Thoracic aorta (tissue), 2 donors: ENCODE data around the gene PYROXD2. TPM values are rescaled to one million over a fixed set of nuclear protein-coding genes. Genes with fewer than 3 reads are reported as not detected.

Experiments used
- ATAC-seq: fragments of 150-250 bp; one replicate; pipeline ENCODE4 v1.8.0; 2017; ENCODE audit warnings: low read depth; ENCODE audit not compliant: insufficient number of reproducible peaks, low FRiP score
- DNase-seq: peaks from one replicate; pipeline ENCODE4 v3.0.0-alpha.2; 2020; ENCODE audit warnings: low spot score
- H3K27ac ChIP-seq, 2 donors: fragments of 200-600 bp; sonication (generic); 1 replicate in 1 of 2; 2 replicates in 1 of 2; pipeline ENCODE4 v1.5.1; 2016; ENCODE audit warnings: mild to moderate bottlenecking in 2 of 2, moderate library complexity in 2 of 2
- H3K27me3 ChIP-seq: fragments of 200-600 bp; sonication (generic); replicated peaks from 2 replicates; pipeline ENCODE4 v1.6.0; 2016; ENCODE audit warnings: mild to moderate bottlenecking; ENCODE audit not compliant: insufficient read depth
- H3K36me3 ChIP-seq: fragments of 200-600 bp; sonication (generic); one replicate; pipeline ENCODE4 v1.5.1; 2016
- H3K4me1 ChIP-seq, 2 donors: fragments of 200-600 bp; sonication (generic); 1 replicate in 1 of 2; 2 replicates in 1 of 2; pipeline versions ENCODE4 v1.5.1 to v1.6.0; 2016; ENCODE audit warnings: low read depth in 2 of 2, mild to moderate bottlenecking in 1 of 2; ENCODE audit not compliant: control insufficient read depth in 1 of 2
- H3K4me3 ChIP-seq: fragments of 200-600 bp; sonication (generic); 2 replicates; pipeline ENCODE4 v1.5.1; 2016; ENCODE audit warnings: mild to moderate bottlenecking
- H3K9me3 ChIP-seq: fragments of 200-600 bp; sonication (generic); 2 replicates; pipeline ENCODE4 v1.5.1; 2016
- CTCF ChIP-seq: fragments of 200-600 bp; sonication (generic); IDR thresholded peaks from one replicate; pipeline ENCODE4 v1.5.1; 2019; ENCODE audit warnings: antibody characterized with exemption
- total RNA-seq, 2 donors: library from RNA; depleted of rRNA; stranded (reverse); fragments of >200 nt; gene quantifications; one replicate each; pipeline versions ENCODE4 v1.1.0 to v1.2.3, GENCODE V29; 2016

The PYROXD2 gene
- total RNA-seq, 2 donors from 2014 or later: 6.3 to 9.3 TPM

GRCh38 chr10:98340261-98340939, 74.6 kb downstream of the PYROXD2 start:
- no peak for ATAC-seq
- peaks cover 9 to 10% of the 10 kb centered on the region in 2 donors for H3K4me1 ChIP-seq
- H3K36me3 ChIP-seq: no peaks in the 10 kb centered on the region
- H3K27ac ChIP-seq: no peak overlapping the region
- TF ChIP-seq CTCF: no peak
- H3K4me3 ChIP-seq: no peak overlapping the region
- DNase-seq: no peak
- no peaks in the 10 kb centered on the region for H3K9me3 ChIP-seq
- H3K27me3 ChIP-seq: no peaks in the 10 kb centered on the region

GRCh38 chr10:98339799-98340198, 75.2 kb downstream of the PYROXD2 start:
- Histone ChIP-seq H3K36me3 (no peaks in the 10 kb centered on the region), H3K9me3 (no peaks in the 10 kb centered on the region), H3K27ac (no peak overlapping the region), H3K4me1 (peaks cover 9 to 10% of the 10 kb centered on the region in 2 donors), H3K4me3 (no peak overlapping the region), H3K27me3 (no peaks in the 10 kb centered on the region)
- ATAC-seq (no peak), DNase-seq (no peak)
- no peak for TF ChIP-seq CTCF

- TF ChIP-seq CTCF: no peak
- DNase-seq (no peak), ATAC-seq (no peak)
- Histone ChIP-seq H3K27me3 (no peaks in the 10 kb centered on the region), H3K4me1 (peaks cover 9 to 10% of the 10 kb centered on the region in 2 donors), H3K36me3 (no peaks in the 10 kb centered on the region), H3K4me3 (no peak overlapping the region), H3K27ac (no peak overlapping the region), H3K9me3 (no peaks in the 10 kb centered on the region)
These were observed 76.1 kb downstream of the PYROXD2 start for GRCh38 chr10:98338896-98339295.

- ATAC-seq (no peak), DNase-seq (no peak)
- Histone ChIP-seq H3K4me1 (peaks cover 9 to 10% of the 10 kb centered on the region in 2 donors), H3K4me3 (no peak overlapping the region), H3K36me3 (no peaks in the 10 kb centered on the region), H3K9me3 (no peaks in the 10 kb centered on the region), H3K27me3 (no peaks in the 10 kb centered on the region), H3K27ac (no peak overlapping the region)
- no peak for TF ChIP-seq CTCF
These were observed 76.7 kb downstream of the PYROXD2 start for GRCh38 chr10:98338318-98338717.

GRCh38 chr10:98337484-98337883, 77.5 kb downstream of the PYROXD2 start:
- Histone ChIP-seq H3K4me3 (no peak overlapping the region), H3K4me1 (peaks cover 9 to 10% of the 10 kb centered on the region in 2 donors), H3K9me3 (no peaks in the 10 kb centered on the region), H3K27ac (no peak overlapping the region), H3K36me3 (no peaks in the 10 kb centered on the region), H3K27me3 (no peaks in the 10 kb centered on the region)
- TF ChIP-seq CTCF: no peak
- DNase-seq (no peak), ATAC-seq (no peak)

Other genes starting within 250 kb of the PYROXD2 start
- 10 to 100 TPM; 15.4 to 24.5 TPM for gene LOXL4, start 147.0 kb downstream of the PYROXD2 start, total RNA-seq
- gene HPS1, start 31.8 kb upstream of the PYROXD2 start, total RNA-seq: 10 to 100 TPM; 60.1 to 79.3 TPM